Stimulated activated CD4-positive, alpha-beta T cell treated with anti-CD3 and anti-CD28 coated beads, Interleukin-2, amount 100 ng/mL, for 24 hours (primary cell): Measurements from ENCODE around the gene CCDC81.
"Not testable (repeated sequence)": the region's sequence is repeated elsewhere in the genome, so short reads cannot be mapped to it uniquely, and the experiment has no call there.

Experiments
- DNase-seq, 2 donors: peaks; one replicate each; pipeline ENCODE4 v3.0.0-alpha.2; 2020

CCDC81 gene

DNA sequence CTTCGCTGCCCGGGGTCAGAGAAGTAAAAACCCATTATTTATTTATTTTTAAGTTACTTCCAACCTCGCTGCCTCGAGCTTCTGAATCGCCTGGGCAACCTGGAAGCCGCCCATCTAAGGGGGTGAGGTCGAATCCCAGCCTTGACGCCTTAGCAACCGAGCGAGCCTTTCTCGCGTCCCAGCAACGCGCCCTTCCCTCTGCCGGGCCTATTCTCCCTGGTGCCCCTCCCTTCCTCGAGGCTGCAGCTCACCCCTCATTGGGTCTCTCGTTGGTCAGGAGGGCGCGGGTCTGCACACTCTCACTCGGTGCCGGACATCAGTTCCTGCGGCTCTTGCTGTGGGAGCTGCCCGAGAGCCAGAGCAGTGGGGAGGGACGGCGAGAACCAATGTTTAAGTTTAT, at the start of gene CCDC81:
Gene CCDC81 (plus strand): TSS at position 302 of the 400 bp plus-strand sequence. CDS start 277 bp downstream, outside the sequence.
- no peak for DNase-seq

GRCh38 chr11:86335131-86335767, 39.4 kb upstream of the CCDC81 start:
- DNase-seq = no peak

GRCh38 chr11:86337227-86337626, 37.5 kb upstream of the CCDC81 start:
- DNase-seq = no peak

- DNase-seq = no peak
These were observed 33.3 kb upstream of the CCDC81 start for GRCh38 chr11:86341382-86341781.

- DNase-seq = no peak
These were observed 28.2 kb upstream of the CCDC81 start for GRCh38 chr11:86346513-86346912.

DNA sequence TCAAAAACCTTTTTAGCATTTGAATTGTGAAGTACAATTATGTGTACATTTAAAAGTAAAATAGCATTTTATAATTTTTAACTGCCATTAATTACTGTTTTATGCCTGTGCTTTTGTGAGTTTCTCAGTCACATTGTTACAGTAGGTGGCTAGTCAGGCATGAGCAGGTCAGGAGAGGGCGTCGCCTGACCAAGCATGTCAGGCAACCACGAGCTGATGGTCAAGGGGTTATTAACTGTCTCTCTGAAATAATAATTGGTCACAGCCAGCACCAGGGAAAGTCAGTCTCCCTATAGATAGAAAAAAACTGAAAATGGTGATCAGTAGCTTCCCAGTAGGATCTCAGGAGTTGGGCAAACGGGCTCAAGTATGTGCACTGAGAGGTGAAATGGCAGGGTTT, 19.4 kb upstream of the CCDC81 start:
- DNase-seq = no peak

DNA sequence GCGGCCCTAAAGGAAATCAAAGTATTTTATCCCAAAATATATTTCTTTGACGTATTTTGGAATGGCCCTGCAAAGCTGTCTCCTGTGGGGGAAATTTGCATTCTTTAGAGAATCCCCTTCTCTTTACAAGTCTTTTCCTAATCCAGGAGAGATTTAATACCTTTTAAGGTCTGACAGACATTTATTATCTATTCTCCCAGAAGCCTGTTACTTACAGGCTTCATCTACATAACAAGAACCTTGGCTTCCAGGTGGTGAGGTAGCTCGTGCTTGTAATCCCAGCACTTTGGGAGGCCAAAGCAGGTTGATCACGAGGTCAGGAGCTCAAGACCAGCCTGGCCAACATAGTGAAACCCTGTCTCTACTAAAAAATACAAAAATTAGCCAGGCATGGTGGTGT, 17.3 kb upstream of the CCDC81 start:
- not testable (repeated sequence) for DNase-seq

DNA sequence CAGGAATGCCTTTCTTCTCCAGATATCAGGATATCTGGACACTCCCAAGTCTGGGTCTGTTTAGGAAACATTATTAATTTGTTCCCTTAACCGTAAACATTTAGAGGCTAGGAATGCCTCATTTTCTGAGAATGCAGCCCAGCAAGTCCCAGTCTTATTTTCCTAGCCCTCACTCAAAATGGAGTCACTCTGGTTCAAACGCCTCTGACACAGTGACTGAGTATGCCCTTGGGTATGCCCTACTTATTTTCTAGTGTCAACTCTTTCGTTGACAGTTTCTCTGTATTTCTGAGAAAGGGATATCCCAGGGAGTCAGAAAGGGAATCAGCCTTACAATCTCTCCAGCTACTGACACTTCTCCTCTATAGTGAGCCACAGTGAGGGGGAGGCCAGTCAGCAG, 16.0 kb upstream of the CCDC81 start:
- DNase-seq = no peak

- DNase-seq = no peak
These were observed 13.8 kb upstream of the CCDC81 start for GRCh38 chr11:86360775-86361395.

DNA sequence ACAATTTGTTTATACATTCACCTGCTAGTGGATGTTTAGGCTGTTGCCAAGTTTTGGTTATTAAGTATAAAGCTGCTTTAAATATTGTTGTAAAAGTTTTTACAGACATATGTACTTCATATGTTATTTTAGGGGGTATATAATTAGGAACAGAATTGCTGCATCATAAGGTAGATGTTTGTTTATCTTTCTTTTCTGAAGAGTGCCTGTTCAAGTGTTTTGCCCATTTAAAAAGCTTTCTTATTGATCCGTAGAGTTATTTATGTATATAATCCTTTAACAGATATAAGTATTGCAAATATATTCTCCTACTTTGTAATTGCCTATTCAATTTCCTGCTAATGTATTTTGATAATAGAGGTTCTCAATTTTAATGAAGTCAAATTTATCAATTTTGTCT, 11.3 kb upstream of the CCDC81 start:
- no peak for DNase-seq

- no peak for DNase-seq
These were observed 9.1 kb upstream of the CCDC81 start for GRCh38 chr11:86365546-86365945.

- no peak for DNase-seq
These were observed 5.0 kb upstream of the CCDC81 start for GRCh38 chr11:86369668-86370067.

- no peak for DNase-seq
These were observed 4.5 kb upstream of the CCDC81 start for GRCh38 chr11:86370171-86370570.

- DNase-seq = no peak
These were observed 3.6 kb upstream of the CCDC81 start for GRCh38 chr11:86370922-86371594.

- DNase-seq = no peak
These were observed 2.6 kb upstream of the CCDC81 start for GRCh38 chr11:86372041-86372440.

DNA sequence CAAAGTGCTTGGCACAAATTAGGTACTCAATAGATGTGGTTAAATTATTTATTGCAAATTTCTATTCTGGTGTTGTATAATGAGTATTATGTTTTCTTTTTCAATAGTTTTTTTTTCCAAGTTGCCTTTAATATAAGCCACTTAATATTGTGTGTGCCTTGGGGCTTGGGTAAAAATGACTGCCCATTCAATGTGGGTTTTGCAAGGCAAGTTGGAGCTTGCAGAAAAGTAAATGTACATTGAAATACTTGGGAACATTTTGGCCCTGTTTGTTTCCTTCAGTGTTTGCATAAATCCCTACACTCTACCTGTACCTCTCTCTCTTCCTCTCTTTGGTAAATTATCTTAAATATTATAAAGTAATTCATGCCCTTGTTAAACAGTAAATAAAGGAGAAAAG, 2.1 kb upstream of the CCDC81 start:
- no peak for DNase-seq

DNA sequence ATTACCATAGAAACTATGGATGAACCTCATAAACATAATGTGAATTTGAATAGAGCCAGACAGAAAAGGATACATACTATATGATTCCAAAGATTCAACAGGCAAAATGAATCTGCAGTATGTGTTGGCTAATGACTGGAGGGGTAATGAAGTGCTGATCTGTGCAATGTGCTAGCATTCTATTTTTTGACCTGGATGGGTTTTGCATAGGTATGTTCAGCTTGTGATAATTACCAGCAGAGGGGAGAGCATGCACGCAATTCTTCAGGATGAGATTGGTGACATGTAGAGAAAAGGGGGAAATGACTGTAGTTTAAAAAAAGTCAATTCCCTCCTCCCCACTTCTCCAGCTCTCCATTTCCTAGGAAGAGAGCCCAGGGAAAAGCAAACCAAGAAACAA, 618 bp upstream of the CCDC81 start:
- DNase-seq = no peak

DNA sequence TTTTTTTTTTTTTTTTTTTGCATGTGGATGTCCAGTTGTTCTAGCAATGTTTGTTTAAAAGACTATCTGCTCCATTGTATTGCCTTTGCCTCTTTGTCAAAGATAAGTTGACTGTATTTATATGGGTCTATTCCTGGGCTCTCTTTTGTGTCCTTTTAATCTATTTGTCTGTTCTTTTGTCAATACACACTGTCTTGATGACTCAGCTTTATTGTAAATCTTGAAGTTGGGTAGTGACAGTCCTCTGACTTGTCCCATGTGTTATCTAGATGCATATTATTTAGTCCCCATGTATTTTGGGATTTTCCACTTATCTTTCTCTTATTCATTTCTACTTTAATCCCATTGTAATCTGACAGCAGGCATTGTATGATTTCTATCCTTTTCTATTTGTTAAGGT, 3.3 kb downstream of the CCDC81 start:
- DNase-seq = no peak

DNA sequence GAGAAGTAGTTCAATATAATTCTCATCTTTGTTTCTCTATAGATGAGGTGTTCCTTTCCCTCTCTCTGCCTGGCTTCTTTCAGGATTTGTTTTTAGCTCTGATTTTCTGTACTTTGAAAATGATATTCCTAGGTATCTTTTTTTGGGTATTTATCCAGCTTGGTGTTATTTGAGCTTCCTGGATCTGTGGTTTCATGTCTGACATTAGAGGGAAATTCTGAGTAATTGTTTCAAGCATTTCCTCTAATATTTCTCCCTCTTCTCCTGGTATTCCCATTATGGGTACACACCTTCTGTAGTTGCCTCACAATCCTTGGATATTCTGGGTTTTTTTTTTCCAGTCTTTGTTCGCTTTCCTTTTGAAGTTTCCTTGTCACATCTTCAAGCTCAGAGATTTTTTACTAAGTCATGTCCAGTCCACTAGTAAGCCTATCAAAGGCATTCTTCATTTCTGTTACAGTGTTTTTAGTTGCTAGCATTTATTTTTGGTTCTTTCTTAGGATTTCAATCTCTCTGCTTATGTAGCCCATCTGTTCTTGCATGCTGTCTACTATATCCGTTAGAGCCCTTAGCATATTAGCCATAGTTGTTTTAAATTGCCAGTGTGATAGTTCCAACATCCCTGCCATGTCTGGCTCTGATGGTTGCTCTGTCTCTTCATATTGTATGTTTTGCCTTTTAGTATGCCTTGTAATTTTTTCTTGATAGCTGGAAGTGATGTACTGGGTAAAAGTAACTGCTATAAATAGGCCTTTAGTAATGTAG, 5.8 kb downstream of the CCDC81 start:
- DNase-seq = no peak

GRCh38 chr11:86383041-86383955, 8.6 kb downstream of the CCDC81 start:
- DNase-seq = no peak

DNA sequence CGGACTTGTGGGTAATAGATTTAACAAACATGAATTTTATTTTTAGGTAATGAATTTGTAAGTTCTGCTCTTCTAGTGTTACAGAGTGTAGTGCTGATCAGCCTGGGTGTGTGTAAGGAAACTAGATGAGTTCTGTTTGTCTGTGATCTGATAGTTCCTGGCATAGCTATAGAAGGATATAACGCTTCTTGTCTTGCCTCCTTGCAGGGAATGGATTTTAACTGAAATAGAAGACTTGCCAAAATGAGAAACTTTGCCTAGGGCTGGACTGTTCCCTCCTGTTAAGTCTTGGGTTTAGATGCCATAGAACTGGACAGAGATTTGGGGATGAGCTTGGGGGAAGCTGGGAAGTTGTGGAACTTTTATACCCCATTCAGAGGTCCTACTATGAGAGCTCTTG, 11.6 kb downstream of the CCDC81 start:
- DNase-seq = no peak

- no peak for DNase-seq
These were observed 12.1 kb downstream of the CCDC81 start for GRCh38 chr11:86386746-86387145.

GRCh38 chr11:86388198-86388597, 13.5 kb downstream of the CCDC81 start:
- no peak for DNase-seq
